DND-41 (cell line): ENCODE results near the gene FN3K.

Experiments
- CTCF ChIP-seq: IDR thresholded peaks from 2 replicates; pipeline ENCODE4 v1.5.1; 2012; ENCODE audit warnings: borderline replicate concordance, low read length, moderate library complexity, mild to moderate bottlenecking; ENCODE audit not compliant: poor library complexity, severe bottlenecking; ENCODE audit errors: extremely low read depth
- EZH2 ChIP-seq: IDR thresholded peaks from 3 replicates; pipeline ENCODE4 v1.6.1; 2012; ENCODE audit warnings: borderline replicate concordance, low read depth, mild to moderate bottlenecking, moderate library complexity, low read length, inconsistent platforms; ENCODE audit not compliant: severe bottlenecking

GRCh38 chr17:82772026-82772425, 36.6 kb downstream of the FN3K start:
- TF ChIP-seq CTCF: no peak
- no peak for TF ChIP-seq EZH2
